Pancreas (tissue), 10 donors: ENCODE measurements around the gene FAM114A2. TPM values are rescaled to one million over a fixed set of nuclear protein-coding genes. Genes with fewer than 3 reads are reported as not detected.

Source experiments
- ATAC-seq, 4 donors: fragments of 200-7000 bp; cut with Tn5 transposase; one replicate each; pipeline versions ENCODE4 v1.8.0 to v1.9.1; 2020; ENCODE audit warnings: mild to moderate bottlenecking in 4 of 4, moderate library complexity in 4 of 4
- DNase-seq, 6 donors: peaks; one replicate each; pipeline ENCODE4 v3.0.0-alpha.2; 2020
- FAIRE-seq: peaks from 2 replicates; lab custom pipeline; 2012; peaks lifted over from hg19 to GRCh38; lab: Jason Lieb, UNC
- H3K27ac ChIP-seq, 4 donors: fragments of 200-600 bp; sonication (generic); 1 replicate in 3 of 4; 2 replicates in 1 of 4; pipeline versions ENCODE4 v1.5.0 to v1.8.0; 2020
- H3K27me3 ChIP-seq, 4 donors: fragments of 200-600 bp; one replicate each; pipeline ENCODE4 v1.8.0; 2021
- H3K36me3 ChIP-seq, 3 donors: fragments of 200-600 bp; sonication (generic) in 1 of 3; one replicate each; pipeline versions ENCODE4 v1.5.0 to v1.8.0; 2020 to 2021
- H3K4me1 ChIP-seq, 3 donors: fragments of 200-600 bp; one replicate each; pipeline ENCODE4 v1.8.0; 2021
- H3K4me3 ChIP-seq, 4 donors: fragments of 200-600 bp; sonication (generic) in 2 of 4; one replicate each; pipeline versions ENCODE4 v1.5.0 to v1.8.0; 2020 to 2021
- H3K9me3 ChIP-seq, 4 donors: fragments of 200-600 bp; one replicate each; pipeline ENCODE4 v1.8.0; 2021
- WGBS, 2 donors: extraction: QIAGEN DNeasy Blood & Tissue Kit; methylation state at CpG; one replicate each; pipeline ENCODE4 v1.1.7; 2013; 5-methylcytosine and 5-hydroxymethylcytosine counted together
- intact Hi-C, 3 donors: fragments of 100-400 bp; cut with DNase I; formaldehyde crosslinking; loops; one replicate each; pipeline versions ENCODE4 v1.11.1 to v1.14.2; 2022
- polyA plus RNA-seq, 2 donors: library from polyadenylated mRNA; stranded (reverse); fragments of 200-250 nt; gene quantifications; one replicate each; pipeline ENCODE4 v1.2.3, GENCODE V29; 2013
- total RNA-seq, 6 donors: library from RNA; stranded (reverse); fragmentation: NEBNext Ultra II Directional in 4 of 6; extraction: Animal tissue kit (Norgen Biotek cat#: 25700) in 4 of 6; gene quantifications; one replicate each; pipeline versions ENCODE4 v1.2.1 to v1.2.4, GENCODE V29; 2021 to 2023
- TF ChIP-seq, protein P1 (sequence below), 4 donors: fragments of 200-600 bp; sonication (generic) in 3 of 4; IDR thresholded peaks; one replicate each; pipeline versions ENCODE4 v1.5.0 to v1.8.0; 2021; ENCODE audit warnings: antibody characterized with exemption in 4 of 4
- donor health status: healthy with polysubstance abuse.
- donor health status: DM: no; HTN: no; CAD: no; lungs with moderate emphysema.
- donor health status: DM: no; HTN: no; CAD: no.
- donor health status: control.
- donor health status: control.
- donor health status: Bipolar disorder and iron deficiency.
- donor health status: DM: yes; HTN: yes; CAD: no.
- donor health status: DM: no; HTN: no; CAD: no.
- donor health status: DM: no; HTN: no; CAD: no.
- donor health status: DM: yes; HTN: yes; CAD: no.

FAM114A2 gene
- total and polyA plus RNA-seq, 8 donors: 7.2 to 37.2 (median 22.1) TPM

DNA sequence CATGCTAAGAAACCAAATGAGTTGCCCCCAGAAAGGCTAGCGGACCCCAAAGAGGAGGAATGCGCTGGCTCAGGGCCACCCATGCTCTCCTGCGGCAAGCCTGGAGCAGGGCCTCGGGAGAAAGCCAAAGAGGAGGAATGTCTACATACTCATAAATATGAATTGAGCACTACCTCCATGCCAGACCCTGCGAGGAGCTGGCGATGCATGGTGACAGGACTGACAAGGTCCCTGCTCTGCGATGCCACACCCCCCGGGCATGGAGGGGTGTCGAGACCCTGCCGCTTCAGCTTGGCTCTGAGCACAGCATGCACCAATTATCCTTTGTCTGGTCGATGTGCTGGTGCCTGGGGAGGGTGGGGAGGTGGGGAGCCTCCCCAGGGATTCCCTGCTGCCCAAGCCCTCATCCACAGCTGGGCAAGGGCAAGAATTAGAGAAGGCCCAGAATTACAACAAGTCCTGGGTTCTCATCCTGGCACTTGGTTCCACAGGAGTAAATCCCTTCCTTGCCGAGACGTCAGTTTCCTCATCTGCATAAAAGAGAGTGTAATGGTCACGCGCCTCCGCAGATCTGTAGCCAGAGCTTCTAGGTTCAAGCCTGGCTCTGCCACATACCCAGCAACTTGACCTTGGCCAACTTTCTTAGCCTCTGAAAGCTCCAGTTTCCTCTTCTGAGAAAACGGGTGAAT, 74.4 kb downstream of the FAM114A2 start:
- FAIRE-seq (no peak), DNase-seq (no peak), ATAC-seq (peak in 1 of 4 donors; percentile 9)
- Histone ChIP-seq H3K36me3 (no peaks in the 10 kb centered on the region), H3K27me3 (no peaks in the 10 kb centered on the region), H3K4me1 (no peaks in the 10 kb centered on the region), H3K27ac (no peak overlapping the region), H3K4me3 (no peak overlapping the region), H3K9me3 (no peaks in the 10 kb centered on the region)
- intact Hi-C loops: loop anchor here in 2 of 3 donors (10.0 kb wide), 2 partner anchors 1430 to 1440 kb away; no protein-coding TSS in a partner anchor
- TF ChIP-seq, protein P1, sequence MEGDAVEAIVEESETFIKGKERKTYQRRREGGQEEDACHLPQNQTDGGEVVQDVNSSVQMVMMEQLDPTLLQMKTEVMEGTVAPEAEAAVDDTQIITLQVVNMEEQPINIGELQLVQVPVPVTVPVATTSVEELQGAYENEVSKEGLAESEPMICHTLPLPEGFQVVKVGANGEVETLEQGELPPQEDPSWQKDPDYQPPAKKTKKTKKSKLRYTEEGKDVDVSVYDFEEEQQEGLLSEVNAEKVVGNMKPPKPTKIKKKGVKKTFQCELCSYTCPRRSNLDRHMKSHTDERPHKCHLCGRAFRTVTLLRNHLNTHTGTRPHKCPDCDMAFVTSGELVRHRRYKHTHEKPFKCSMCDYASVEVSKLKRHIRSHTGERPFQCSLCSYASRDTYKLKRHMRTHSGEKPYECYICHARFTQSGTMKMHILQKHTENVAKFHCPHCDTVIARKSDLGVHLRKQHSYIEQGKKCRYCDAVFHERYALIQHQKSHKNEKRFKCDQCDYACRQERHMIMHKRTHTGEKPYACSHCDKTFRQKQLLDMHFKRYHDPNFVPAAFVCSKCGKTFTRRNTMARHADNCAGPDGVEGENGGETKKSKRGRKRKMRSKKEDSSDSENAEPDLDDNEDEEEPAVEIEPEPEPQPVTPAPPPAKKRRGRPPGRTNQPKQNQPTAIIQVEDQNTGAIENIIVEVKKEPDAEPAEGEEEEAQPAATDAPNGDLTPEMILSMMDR (IDR thresholded peaks at IDR 0.05): no peak
- 59 to 74% methylated on average over 17 of the region's 17 CpGs for WGBS, 2 donors

DNA sequence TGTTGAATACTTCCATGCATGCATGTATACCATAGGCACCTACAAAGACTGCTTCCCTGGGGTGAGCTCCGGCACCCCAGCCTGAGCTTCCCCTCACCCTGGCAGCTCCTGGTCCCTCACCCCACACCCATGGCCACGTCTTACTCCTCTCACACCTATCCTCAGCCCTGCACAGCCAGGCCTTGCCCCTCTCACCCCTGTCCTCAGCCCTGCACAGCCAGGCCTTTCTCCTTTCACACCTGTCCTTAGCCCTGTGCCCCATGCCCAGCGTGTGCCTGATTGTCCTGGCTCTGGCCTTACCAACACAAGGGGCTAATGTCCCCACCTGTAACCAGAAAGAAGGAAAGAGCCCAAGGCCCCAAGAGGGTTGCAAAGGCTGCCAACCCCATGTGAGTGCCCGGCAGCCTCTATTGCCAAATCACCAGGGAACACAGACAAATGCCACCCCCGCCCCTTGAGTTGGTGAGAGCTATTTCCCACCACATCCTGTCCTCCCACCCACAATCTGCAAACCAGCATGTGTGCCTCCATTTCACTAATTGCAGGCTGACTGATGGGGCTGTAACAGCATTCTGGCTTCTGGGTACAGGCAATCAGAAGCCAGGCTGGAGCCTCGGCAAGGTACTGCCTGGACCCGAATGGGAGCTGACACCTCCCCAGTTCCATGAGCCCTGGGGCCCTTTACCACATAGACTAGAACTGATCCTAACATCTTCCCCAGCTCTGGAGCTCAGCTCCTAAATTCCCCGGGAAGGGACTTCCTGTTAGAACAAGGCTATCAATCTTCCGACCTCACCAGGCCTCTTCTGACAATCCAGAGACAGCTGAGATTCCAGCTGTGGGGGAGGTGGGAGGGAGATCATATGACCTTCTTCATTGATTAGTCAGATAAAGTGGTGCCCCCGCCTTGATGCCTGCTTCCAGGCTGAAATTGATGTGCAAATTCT, 78.2 kb downstream of the FAM114A2 start:
- intact Hi-C loops: loop anchor here in 2 of 3 donors (10.0 kb wide), 2 partner anchors 1426 to 1436 kb away; no protein-coding TSS in a partner anchor
- Histone ChIP-seq H3K36me3 (no peaks in the 10 kb centered on the region), H3K4me3 (no peak overlapping the region), H3K27me3 (no peaks in the 10 kb centered on the region), H3K27ac (no peak overlapping the region), H3K9me3 (no peaks in the 10 kb centered on the region), H3K4me1 (no peaks in the 10 kb centered on the region)
- TF ChIP-seq, protein P1 (IDR thresholded peaks at IDR 0.05): no peak
- WGBS, 2 donors: 75 to 81% methylated on average over 10 of the region's 10 CpGs
- DNase-seq (no peak), FAIRE-seq (no peak), ATAC-seq (no peak)

DNA sequence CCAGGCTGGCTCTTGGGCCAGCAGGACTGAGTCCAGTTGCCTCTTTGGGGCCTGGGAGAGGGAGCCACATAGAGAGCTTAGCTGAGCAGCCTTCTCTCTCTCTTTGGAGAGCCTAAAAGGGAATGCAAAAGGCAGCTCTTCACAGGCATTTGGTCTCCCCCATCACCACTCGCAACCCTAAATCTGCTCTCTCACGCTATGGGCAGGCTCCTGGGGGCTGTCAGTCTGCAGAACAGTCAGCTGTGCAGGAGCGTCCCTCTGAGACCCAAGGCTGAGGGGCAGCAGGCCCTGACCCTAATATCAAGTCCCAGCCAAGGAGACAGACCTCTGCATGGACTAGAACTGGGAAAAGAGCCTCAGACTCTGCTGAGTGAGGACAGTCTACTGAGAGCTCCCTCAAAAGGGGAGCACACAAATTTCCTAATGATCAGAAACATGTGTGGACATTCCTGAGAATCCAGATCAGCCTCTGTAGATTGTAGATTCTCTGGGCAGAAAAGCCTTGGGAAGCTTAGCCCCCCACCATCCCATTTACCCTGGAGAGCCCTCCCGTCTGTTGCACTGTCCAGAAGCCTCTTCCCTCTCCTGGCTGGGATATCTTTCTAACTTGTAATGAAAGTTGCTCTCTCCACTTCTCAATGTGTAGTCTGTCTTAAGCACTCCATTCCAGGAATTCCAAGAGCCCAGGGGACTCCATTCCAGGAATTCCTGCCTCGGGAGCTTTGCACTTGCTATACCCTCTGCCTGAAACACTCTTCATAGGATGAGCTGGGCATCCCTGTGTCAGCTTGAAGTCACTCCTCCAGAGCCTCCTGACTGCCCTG, 79.4 kb downstream of the FAM114A2 start:
- DNase-seq (no peak), FAIRE-seq (no peak), ATAC-seq (peak in 1 of 4 donors; percentile 17)
- no peak overlapping the region for H3K27ac ChIP-seq
- no peak overlapping the region for H3K4me3 ChIP-seq
- intact Hi-C loops: loop anchor here in 1 of 3 donors (10.0 kb wide), 1 partner anchor 1415 kb away; no protein-coding TSS in a partner anchor
- WGBS, 2 donors: 64 to 65% methylated on average over 5 of the region's 5 CpGs
- no peaks in the 10 kb centered on the region for H3K9me3 ChIP-seq
- H3K4me1 ChIP-seq: no peaks in the 10 kb centered on the region
- no peaks in the 10 kb centered on the region for H3K36me3 ChIP-seq
- H3K27me3 ChIP-seq: no peaks in the 10 kb centered on the region
- TF ChIP-seq, protein P1 (IDR thresholded peaks at IDR 0.05): no peak

DNA sequence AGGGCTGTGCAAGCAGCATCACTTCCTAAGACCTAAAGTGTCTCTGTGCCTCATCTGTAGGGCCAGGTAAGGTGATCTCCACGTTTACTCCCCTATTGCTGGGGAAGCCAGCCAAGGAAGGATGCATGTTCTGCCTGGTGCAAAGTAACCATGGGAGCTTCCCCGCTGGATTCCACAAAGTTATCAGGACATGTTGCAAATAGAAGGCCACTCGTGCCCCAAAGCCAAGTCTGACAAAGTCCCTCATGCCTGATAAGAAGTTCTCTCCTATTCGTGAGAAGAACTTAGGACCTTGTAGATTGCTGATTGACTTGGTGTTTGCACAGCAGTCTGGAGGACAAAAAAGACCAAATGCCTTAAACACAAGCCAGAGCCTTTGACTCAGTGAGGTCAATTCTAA, 81.5 kb downstream of the FAM114A2 start:
- 22 to 24% methylated on average over 4 of the region's 4 CpGs for WGBS, 2 donors
- intact Hi-C loops: loop anchor here in 1 of 3 donors (10.0 kb wide), 1 partner anchor 1412 kb away; no protein-coding TSS in a partner anchor
- FAIRE-seq: no peak
- no peak for DNase-seq
- no peaks in the 10 kb centered on the region for H3K9me3 ChIP-seq
- H3K4me1 ChIP-seq: no peaks in the 10 kb centered on the region
- H3K36me3 ChIP-seq: no peaks in the 10 kb centered on the region
- no peaks in the 10 kb centered on the region for H3K27me3 ChIP-seq
- TF ChIP-seq, protein P1 (IDR thresholded peaks at IDR 0.05): no peak
- no peak for ATAC-seq
- no peak overlapping the region for H3K27ac ChIP-seq
- no peak overlapping the region for H3K4me3 ChIP-seq
